GM19455 (cell line): ENCODE data around the gene SH3PXD2A.

ENCODE experiments used
- ATAC-seq: cut with Tn5 transposase; IDR thresholded peaks from one replicate; pipeline ENCODE4 v1.9.1; 2021; ENCODE audit not compliant: unreplicated experiment

SH3PXD2A gene, protein sequence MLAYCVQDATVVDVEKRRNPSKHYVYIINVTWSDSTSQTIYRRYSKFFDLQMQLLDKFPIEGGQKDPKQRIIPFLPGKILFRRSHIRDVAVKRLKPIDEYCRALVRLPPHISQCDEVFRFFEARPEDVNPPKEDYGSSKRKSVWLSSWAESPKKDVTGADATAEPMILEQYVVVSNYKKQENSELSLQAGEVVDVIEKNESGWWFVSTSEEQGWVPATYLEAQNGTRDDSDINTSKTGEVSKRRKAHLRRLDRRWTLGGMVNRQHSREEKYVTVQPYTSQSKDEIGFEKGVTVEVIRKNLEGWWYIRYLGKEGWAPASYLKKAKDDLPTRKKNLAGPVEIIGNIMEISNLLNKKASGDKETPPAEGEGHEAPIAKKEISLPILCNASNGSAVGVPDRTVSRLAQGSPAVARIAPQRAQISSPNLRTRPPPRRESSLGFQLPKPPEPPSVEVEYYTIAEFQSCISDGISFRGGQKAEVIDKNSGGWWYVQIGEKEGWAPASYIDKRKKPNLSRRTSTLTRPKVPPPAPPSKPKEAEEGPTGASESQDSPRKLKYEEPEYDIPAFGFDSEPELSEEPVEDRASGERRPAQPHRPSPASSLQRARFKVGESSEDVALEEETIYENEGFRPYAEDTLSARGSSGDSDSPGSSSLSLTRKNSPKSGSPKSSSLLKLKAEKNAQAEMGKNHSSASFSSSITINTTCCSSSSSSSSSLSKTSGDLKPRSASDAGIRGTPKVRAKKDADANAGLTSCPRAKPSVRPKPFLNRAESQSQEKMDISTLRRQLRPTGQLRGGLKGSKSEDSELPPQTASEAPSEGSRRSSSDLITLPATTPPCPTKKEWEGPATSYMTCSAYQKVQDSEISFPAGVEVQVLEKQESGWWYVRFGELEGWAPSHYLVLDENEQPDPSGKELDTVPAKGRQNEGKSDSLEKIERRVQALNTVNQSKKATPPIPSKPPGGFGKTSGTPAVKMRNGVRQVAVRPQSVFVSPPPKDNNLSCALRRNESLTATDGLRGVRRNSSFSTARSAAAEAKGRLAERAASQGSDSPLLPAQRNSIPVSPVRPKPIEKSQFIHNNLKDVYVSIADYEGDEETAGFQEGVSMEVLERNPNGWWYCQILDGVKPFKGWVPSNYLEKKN

DNA sequence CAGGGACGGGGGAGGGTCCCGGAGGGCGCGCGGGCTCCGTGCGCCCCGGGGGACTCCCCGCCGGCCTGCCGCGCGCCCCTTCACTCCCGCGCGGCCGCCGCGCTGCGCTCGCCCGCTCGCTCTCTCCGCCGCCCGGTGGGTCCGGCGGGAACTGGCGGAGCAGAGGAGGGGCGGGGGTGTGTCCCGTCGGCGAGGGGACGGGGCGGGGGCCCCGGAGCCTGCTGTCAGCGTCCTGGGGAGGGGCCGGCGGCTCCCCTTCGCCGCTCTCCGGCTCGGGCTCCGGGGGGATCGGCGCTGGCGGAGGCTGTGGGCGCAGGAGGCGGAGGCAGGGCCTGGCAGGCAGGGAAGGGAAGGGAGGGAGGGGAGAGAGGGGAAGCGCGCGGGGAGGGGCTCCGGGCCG lies at the start of gene SH3PXD2A:
Gene SH3PXD2A (minus strand): TSS at position 153 of the 400 bp plus-strand sequence. CDS start 310 bp downstream, outside the sequence.
- ATAC-seq, result no peak

DNA sequence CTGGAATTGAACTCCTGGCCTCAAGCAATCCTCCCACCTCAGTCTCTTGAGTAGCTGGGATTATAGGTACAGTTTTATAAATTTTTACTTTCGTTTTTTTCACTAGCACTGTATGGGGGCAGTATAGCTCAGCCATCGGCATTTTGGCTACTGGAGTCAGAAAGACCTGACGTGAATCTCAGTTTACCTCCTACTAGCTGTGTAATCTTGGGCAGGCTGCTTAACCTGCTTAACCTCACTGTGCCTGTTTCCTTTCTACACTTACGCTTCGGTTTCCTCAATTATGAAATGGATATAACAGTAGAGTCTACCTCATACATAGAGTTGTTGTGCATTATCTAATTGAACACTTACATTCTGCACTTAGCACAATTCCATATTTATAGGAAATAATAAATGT lies 45.9 kb upstream of the SH3PXD2A start:
- ATAC-seq, result no peak

DNA sequence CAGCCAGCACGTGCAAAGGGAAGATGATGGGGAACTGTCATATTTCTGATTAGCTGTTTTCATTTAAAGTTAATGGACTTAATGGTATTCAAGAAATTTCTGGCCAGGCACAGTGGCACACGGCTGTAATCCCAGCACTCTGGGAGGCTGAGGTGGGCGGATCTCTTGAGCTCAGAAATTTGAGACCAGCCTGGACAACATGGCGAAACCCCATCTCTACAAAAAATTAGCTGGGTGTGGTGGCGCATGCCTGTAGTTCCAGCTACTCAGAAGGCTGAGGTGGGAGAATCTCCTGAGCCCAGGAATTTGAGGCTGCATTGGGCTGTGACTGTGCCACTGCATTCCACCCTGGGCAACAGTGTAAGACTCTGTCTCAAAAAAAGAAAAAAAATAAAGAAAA lies 43.9 kb upstream of the SH3PXD2A start:
- ATAC-seq, result no peak

DNA sequence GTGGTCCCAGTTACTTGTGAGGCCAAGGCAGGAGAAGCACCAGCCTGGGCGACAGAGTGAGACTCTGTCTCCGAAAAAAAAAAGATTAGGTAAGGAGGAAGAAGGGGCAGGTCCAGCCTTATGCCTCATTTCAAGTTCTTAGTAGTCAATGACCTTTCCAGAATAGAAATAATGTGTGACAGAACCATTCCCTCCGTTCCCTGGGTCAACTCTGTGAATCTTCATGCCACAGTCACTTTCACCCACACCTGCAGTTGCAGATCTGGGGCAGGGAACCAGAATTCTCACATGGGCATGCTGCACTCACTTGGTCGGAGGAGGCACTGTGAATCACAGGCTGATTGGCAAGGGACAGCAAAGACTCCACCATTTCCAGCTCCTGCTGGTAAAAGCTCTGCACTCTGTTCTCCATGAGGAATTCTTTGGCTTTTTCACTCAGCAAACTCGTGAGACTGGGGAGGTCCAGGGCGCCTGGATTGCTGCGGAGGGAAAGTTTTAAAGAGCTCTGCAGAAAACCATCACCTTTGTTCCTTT lies 41.9 kb upstream of the SH3PXD2A start:
- ATAC-seq, result no peak

DNA sequence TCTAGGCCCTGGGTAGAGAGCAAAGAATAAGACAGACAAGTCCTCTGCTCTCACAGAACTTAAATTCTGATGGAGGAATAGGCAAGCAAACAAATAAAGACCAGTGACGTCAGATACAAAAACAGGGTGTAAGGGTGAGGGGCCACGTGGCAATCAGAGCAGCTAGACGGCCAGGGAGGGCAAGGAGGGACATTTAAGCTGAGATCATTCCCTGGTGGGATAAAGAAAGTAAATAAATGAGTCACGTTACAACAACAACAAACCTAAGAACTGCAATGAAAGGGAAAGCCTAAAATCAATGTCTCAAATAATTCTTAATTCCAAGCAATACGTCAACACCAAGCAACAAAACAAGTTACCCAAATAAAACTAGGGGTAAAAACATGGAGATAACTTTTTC lies 40.8 kb upstream of the SH3PXD2A start:
- no peak for ATAC-seq

DNA sequence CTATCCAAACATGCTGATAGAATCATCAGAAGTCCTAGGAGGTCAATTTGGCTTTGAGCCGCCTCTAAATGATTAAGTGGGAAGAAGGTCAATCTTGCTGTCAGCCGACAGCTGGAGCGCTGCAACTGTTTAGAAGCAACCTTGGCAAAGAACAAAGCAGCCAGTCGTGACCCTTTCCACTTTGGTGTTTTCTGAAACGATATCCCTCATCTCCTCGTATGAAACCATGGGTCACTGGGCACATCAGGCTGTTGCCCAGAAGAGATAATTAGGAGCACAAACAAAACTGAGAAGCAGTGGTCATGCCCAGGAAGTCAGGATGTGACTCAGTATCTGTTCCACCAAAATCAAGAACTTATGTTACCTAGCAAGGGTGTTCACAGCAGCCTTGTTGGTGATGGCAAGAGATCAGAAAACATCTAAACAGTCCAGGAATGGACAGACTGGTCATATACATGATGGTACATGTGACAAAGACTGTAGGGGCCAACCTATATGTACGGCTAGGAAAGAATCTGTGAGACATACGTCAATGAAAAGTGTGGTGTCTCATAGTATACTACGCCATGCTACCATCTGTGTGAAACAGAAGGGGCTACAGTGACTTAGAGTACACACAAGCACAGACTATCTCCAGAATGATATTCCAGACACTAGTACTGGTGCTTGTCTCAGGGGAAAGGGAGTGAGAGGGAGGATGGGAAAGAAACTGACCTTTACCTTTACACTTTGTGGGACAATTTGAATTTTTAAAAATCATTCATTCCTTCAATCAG lies 40.2 kb upstream of the SH3PXD2A start:
- no peak for ATAC-seq

DNA sequence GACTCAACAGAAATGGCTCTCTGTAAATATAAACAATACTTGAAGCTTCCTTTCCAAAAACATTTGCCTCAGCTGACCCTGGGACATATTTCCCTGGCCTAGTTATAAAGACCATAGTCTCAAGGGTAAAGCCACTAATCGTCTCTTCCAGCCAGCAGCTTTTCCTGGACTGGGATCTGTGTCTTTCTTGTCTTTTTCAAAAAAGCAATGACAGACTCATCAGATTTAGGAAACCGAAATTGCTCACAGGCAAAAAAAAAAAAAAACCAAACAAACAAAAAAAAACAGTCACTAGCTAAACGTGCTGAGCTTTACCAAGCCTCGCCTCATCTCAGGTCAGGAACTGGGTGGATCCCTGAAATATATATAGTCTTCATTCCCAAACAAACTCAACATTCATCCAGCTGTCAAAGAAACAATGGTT lies 39.1 kb upstream of the SH3PXD2A start:
- no peak for ATAC-seq

DNA sequence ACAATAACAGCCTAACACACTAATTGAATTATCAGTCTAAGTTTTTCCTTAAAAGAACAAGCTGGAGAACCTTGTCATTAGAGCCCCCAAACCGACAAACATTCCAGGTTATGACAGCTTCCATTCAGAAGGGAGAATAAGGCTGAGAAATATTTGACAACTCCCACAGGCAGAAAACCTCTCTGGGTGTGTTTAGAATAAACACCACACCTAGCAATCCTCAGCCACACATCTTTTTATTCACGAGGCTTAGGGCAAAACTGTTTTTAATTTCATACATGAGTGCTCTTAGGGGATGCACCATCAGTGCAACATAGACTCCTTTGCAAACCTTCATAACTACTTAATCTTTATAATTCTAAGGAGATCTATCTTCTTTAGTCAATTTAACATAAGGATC lies 38.4 kb upstream of the SH3PXD2A start:
- ATAC-seq, result no peak

DNA sequence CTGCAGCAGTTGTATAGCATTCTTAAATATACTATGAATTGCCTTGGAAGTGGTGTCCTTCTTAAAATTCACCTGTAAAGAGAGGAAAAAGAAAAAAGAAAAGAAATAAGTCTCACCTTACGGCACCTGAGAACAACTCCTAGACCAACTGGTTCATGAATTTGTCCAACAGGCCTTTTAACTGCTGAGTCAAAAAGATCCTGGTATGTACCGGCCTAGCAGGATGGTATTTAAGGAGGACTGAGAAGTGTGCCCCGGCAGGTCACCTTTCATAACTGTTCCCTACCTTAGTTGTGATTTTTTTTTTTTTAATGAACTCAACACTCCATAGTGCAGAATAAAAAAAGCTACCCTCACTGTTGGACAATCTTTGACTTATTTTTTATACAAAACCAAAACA lies 36.8 kb upstream of the SH3PXD2A start:
- ATAC-seq, result no peak

DNA sequence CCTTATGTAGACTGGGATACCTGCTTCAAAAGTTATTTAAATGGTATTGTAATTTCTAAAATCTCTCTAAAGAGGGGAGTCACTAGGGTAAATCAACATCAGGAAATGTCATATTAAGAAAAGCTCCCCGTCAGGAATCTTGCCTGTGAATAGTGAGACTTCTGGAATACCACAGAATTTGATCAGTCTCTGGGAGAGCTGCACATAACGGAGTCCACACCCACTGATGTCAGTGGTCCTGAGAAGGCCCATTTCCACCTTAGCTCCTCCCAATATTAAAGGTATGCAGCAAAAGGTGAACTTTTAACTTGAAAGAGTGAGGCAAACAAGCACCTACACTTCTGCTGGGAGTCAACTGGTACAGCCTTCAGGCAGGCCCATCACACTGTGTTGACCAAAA lies 35.3 kb upstream of the SH3PXD2A start:
- no peak for ATAC-seq

DNA sequence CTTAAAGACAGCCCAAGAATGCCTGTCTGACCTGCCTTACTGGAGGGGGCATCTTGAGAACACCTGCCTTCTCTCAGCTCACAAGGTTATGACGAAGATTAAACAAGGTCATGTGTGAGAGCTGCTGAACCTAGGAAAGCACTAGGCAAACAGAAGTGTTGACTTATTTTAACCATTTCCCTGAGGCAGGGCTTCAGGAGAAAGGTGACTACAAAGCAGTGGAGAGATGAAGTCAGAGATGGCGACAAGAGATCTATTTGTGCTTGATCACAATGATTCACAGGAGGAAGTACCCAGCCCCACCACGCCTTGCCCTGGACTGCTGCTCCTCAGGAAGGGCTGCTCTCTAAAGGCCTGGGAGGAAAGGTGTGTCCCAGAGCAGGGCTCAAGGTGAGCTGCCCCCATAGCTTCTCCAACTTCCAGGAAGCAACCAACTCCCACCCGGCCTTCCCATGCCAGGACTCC lies 34.9 kb upstream of the SH3PXD2A start:
- ATAC-seq, result no peak

DNA sequence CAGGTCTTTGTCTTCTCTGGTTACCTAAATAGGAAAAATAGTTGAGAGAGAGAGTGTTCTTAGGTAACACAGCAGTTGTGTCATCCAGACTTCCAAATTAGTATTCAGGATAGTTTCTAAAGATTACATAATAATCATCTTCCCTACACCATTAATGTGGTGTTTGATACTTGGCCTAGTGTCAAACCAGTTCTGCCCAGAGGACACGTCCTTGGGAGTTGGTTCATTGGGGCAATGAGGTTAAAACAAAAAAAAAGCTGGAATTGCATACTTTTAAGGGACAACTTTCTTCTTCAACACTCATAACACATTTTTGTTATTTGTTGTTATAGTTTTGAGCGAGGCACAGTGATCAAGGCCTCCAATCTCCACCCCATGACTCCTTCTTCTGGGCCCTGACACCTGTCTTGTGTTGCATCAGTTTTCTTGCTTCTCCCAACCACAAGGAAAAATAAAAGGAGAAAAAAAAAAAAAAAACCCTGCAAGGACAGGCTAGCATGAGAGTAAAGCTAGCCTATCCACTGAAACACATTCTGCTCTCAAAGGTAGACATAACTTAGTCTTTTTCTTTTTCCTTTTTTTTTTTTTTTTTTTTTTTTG lies 33.8 kb upstream of the SH3PXD2A start:
- ATAC-seq, result no peak

DNA sequence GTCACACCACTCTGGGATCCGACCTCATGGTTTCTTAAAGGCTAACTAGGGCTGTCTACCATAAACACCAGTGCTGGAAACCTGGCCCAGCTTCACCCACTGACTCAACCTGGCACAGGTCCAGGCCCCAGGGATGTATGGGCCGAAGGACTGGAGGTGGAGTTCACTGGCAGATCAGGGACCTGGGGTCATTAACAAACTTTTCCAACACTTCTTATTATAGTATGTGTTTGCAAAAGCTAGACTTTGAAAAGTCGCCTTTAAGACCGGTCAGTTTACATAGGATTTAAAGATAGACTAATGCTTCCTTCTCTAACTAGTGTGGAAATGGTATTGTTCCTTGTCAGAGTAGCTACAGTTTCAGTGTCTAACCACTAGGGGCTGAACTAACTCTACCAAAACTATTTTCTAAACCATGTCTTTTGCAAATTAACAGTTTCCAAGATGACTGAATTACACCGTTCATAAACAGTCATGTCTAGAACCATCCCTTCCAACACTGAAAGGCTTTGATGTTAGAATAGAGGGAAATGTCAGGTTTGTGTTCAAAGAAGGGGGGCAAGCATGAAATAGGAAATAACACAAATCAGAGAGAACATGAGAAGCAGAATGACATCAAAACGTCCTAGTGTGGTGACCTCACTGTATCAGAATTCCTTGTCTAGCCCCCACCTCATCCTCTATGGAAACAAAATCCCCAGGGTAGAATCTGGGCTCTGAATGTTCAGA lies 32.9 kb upstream of the SH3PXD2A start:
- peak; percentile 65 for ATAC-seq

DNA sequence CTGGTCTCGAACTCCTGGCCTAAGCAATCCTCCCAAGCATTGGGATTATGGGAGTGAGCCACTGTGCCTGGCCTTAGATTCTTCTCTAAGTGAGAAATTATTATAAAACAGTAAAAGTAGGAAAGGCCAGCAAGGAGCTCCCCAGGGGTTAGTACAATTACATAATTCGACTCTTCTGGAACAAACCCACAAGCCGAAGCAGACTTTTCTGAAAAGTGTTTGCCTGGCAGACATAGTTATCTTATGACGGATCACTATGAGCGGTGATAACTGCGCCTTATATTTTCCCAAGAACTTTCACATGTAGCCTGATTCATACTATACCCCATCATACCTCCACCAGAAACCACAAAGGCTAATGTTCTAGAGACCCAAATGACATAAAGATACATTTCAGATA lies 30.2 kb upstream of the SH3PXD2A start:
- no peak for ATAC-seq

DNA sequence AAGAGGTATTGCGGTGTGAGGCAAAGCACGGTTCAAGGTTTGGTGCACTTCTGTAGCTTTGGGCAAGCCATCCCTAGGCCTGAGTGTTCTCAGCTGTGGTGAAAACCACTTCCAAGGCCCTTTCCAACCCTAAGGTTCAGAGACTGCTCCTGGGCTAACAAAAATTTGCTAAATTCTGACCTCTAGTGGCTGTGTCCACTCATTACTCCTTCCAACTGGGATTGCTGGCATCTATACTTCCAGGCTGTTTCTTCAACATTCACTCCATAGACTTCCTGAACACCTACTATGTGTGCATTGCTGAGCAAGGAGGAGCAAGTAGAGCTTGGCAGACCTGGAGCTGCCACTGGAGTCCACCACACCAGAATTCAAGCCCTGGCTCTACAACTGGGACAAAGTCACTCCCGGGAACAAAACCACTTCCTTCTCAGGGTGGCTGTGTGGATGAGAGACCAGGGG lies 29.3 kb upstream of the SH3PXD2A start:
- ATAC-seq, result no peak

DNA sequence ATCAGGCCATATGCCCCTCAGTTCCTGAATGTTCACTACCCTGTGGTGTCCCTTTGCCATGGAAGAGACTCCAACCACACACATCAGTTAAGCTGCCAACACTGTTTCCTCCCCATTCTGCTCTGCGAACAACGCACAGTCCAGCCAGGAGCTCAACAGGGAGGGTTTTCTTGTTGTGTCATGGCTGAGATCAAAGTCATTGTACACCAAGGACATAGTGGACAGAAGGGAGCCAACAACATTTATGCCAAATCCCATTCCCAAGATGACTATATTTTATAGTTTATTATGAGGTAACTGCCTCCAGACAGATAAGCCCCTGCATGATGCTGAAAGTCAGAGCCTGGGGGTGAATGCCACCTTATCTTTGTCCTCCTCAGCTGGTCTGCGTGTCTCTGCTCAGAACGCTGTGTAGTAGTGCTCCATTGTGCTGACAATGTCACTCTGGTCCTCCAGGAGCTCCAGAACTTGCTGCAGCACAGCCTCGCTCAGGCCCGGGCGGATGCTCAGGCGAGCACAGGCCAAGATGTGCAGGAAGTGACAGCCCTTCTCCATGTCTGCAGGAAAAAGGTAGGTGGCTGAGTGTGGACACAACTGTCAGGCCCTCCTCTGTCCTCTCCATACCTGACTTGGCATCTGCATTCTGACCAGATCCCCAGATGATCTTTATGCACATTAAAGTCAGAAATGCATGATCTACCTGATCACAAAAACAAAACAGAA lies 27.1 kb upstream of the SH3PXD2A start:
- no peak for ATAC-seq

DNA sequence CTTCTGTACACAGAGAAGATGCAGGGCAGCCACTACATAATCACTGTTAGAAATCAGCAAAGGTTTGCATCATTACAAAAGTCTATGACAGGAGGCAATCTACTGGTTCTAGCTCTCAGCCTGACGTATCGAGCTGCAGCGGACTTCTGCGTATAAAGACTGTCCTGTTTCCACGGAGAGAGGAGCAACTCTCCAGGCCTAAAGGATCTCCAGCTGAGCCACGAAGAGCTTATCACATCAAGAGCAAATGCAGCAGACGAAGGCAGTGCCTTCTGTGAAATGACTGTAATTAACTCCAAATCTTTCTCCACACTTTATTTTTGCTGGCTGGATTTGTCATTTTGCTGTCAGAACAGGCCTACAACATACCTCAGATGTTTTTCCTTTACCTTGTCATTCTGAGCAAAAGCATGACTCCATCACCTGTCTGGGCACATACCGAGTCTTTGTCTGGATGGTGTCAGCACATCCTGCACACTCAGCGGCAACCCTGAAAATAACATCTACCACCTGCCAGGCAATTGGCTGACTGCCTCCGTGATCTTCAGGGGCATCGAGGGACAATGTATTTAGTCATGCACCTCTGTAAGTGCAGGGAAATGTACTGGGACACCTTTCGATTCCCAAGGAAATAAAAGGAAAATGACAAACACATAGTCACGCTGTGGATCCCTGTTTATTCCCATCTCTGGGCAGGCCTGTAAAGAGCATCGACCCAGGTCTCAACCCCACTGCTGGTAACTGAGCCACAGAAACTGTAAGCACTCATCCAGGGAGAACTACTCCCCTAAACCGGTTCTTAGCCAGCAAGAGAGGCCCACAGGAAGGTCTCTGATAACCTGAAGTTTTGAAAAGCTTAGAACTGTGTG lies 26.3 kb upstream of the SH3PXD2A start:
- ATAC-seq, result no peak

DNA sequence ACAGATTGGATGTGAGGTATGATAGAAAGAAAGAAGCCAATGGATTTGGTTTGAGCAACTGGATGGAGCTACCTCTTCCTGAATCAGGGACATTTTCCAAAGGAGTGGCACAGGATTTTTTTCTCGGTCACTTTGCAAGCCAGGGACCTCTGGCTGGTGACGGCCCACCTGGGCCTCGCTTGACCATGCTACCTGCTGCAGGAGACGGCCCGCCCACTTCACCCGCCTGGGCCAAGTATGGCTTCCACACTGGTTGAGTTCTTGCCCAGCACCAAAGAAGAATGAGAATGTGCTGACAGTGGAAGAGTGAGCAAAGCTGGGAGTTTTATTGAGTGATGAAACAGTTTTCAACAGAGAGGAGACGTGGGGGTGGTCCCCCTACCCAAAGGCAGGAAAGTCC lies 24.5 kb upstream of the SH3PXD2A start:
- no peak for ATAC-seq
